ENCODE data around the gene TRIM14. TPM values are rescaled to one million over a fixed set of nuclear protein-coding genes. Genes with fewer than 3 reads are reported as not detected.

The TRIM14 gene
- total and polyA plus RNA-seq, 10 of the 15 experiments (the other 5 are each of a cell fraction or from before 2014, with no cell fraction given), result 8.6 to 53.3 (median 35.7) TPM

- TF ChIP-seq SKIL (IDR thresholded peaks at IDR 0.05; ENCODE audit: low read depth, poor library complexity, severe bottlenecking) (no peak), MTA3 (IDR thresholded peaks at IDR 0.05; ENCODE audit: borderline replicate concordance, low read length) (no peak)
- TF ChIP-seq, protein P1, sequence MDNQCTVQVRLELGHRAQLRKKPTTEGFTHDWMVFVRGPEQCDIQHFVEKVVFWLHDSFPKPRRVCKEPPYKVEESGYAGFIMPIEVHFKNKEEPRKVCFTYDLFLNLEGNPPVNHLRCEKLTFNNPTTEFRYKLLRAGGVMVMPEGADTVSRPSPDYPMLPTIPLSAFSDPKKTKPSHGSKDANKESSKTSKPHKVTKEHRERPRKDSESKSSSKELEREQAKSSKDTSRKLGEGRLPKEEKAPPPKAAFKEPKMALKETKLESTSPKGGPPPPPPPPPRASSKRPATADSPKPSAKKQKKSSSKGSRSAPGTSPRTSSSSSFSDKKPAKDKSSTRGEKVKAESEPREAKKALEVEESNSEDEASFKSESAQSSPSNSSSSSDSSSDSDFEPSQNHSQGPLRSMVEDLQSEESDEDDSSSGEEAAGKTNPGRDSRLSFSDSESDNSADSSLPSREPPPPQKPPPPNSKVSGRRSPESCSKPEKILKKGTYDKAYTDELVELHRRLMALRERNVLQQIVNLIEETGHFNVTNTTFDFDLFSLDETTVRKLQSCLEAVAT (IDR thresholded peaks at IDR 0.05), result no peak
Measured at GRCh38 chr9:98062161-98062560, 56.9 kb downstream of the TRIM14 start (continued).

DNA sequence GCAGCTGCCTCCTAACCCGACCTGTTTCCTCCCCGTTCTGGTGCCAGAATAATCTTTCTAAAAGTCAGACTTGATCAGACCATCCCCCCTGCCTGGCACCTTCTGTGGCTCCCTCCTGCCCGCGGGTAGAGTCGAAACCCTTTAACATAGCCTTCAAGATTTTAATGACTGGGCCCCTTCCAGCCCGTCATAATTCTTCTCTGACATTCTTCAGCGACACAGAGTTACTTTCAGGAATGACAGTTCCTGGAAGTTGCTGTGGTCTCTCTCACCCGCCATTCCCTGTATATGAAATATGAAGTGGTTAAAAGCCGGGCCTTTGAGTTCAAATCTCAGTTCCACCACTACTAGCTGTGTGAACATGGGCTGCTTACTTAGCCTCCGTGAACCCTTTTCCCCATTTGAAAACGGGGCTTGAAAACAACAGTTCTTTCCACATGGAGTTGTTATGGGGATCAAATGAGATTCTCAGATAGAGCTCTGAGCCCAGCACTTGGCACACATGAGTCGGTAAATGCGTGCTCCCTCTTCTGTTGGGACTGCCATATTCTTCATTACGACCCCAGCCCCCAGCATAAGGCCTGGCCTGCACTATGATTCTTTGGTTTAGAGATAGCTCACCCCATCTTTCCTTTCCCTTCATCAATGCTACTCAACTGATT lies 61.8 kb downstream of the TRIM14 start:
- peaks cover 7 to 8% of the 10 kb centered on the region in 2 experiments; a peak in 3 of 4 replicates for H3K36me3 ChIP-seq (ENCODE audit: control insufficient read depth in 2 of 2, insufficient read depth in 2 of 2, low read length in 1 of 2)
- peak overlapping the region; percentile 84 for H3K27ac ChIP-seq (ENCODE audit: control insufficient read depth, insufficient read depth)
- no peak for DNase-seq (ENCODE audit: low read depth, low spot score)
- H3K27me3 ChIP-seq (replicated peaks in 1 of 2; ENCODE audit: control insufficient read depth in 2 of 2, insufficient read depth in 2 of 2, low read length in 1 of 2), result no peaks in the 10 kb centered on the region
- BruUV-seq (replicated peaks), result TSS peak; percentile 72
- POLR2A ChIA-PET, result interaction anchor here (0.6 to 3.6 kb wide), 18 partner anchors 10 to 199 kb away, joined by 3 to 24 read pairs (median 8); partner anchors contain the start of genes ANP32B, TBC1D2, TRIM14 and TRMO
- H3K4me1 ChIP-seq (ENCODE audit: control insufficient read depth, insufficient read depth, low read length), result peaks cover 3% of the 10 kb centered on the region; the same call in 1 of the 2 replicates
- no peaks in the 10 kb centered on the region for H3K9me3 ChIP-seq (replicated peaks; ENCODE audit: control insufficient read depth, insufficient read depth, low read length)
- intact Hi-C loops (cut with micrococcal nuclease; ENCODE audit: unreplicated experiment) (no loop called here), in situ Hi-C loops (cut with MboI) (loop anchor here (25.0 kb wide), 1 partner anchor 730 kb away; the partner anchor contains the start of gene ANKS6)
- SMC1A ChIA-PET (ENCODE audit: uncharacterized antibody, unreplicated experiment), result interaction anchor here (0.7 to 3.5 kb wide), 15 partner anchors 9 to 200 kb away, joined by 3 to 27 read pairs (median 6); partner anchors contain the start of genes TBC1D2 and TRMO
- H3K9ac ChIP-seq (ENCODE audit: control insufficient read depth, insufficient read depth, low read length), result peak overlapping the region; percentile 82
- RAD21 ChIA-PET (ENCODE audit: unreplicated experiment), result interaction anchor here (0.6 to 2.0 kb wide), 18 partner anchors 12 to 199 kb away, joined by 3 to 9 read pairs (median 4); partner anchors contain the start of genes TBC1D2 and TRMO
- peak; percentile 5 for ATAC-seq
- FAIRE-seq, result no peak
- peak overlapping the region; percentile 62 for H2AFZ ChIP-seq (ENCODE audit: control insufficient read depth, low read depth, low read length)
- 2% methylated on average over 14 of the region's 14 CpGs for WGBS (ENCODE audit: insufficient coverage, insufficient replicate concordance, low lambda C conversion rate, missing lambda C conversion rate)
- CTCF ChIA-PET, result interaction anchor here (0.8 to 3.8 kb wide), 15 partner anchors 10 to 719 kb away, joined by 3 to 29 read pairs (median 4); partner anchors contain the start of gene TRMO
- H3K79me2 ChIP-seq (ENCODE audit: control insufficient read depth, insufficient read depth, low read length), result peaks cover 32% of the 10 kb centered on the region
- H3K4me3 ChIP-seq, result peak overlapping the region; percentile 77
- H4K20me1 ChIP-seq (ENCODE audit: control insufficient read depth, insufficient read depth), result no peaks in the 10 kb centered on the region
- H3K4me2 ChIP-seq (ENCODE audit: control insufficient read depth, insufficient read depth), result peak overlapping the region; percentile 80
- TF ChIP-seq HDAC2 (IDR thresholded peaks at IDR 0.05), result no peak
- peak; percentile 35 for TF ChIP-seq USF1 (IDR thresholded peaks at IDR 0.05; ENCODE audit: borderline replicate concordance, extremely low read length, insufficient read depth, low read depth, low read length)
- no peak for TF ChIP-seq MYB (IDR thresholded peaks at IDR 0.05; ENCODE audit: borderline replicate concordance, low read depth, low read length)
- TF ChIP-seq, protein P2, sequence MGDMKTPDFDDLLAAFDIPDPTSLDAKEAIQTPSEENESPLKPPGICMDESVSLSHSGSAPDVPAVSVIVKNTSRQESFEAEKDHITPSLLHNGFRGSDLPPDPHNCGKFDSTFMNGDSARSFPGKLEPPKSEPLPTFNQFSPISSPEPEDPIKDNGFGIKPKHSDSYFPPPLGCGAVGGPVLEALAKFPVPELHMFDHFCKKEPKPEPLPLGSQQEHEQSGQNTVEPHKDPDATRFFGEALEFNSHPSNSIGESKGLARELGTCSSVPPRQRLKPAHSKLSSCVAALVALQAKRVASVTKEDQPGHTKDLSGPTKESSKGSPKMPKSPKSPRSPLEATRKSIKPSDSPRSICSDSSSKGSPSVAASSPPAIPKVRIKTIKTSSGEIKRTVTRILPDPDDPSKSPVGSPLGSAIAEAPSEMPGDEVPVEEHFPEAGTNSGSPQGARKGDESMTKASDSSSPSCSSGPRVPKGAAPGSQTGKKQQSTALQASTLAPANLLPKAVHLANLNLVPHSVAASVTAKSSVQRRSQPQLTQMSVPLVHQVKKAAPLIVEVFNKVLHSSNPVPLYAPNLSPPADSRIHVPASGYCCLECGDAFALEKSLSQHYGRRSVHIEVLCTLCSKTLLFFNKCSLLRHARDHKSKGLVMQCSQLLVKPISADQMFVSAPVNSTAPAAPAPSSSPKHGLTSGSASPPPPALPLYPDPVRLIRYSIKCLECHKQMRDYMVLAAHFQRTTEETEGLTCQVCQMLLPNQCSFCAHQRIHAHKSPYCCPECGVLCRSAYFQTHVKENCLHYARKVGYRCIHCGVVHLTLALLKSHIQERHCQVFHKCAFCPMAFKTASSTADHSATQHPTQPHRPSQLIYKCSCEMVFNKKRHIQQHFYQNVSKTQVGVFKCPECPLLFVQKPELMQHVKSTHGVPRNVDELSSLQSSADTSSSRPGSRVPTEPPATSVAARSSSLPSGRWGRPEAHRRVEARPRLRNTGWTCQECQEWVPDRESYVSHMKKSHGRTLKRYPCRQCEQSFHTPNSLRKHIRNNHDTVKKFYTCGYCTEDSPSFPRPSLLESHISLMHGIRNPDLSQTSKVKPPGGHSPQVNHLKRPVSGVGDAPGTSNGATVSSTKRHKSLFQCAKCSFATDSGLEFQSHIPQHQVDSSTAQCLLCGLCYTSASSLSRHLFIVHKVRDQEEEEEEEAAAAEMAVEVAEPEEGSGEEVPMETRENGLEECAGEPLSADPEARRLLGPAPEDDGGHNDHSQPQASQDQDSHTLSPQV (IDR thresholded peaks at IDR 0.05), result no peak
- no peak for TF ChIP-seq BMI1 (IDR thresholded peaks at IDR 0.05; ENCODE audit: borderline replicate concordance)
- peak; percentile 29 for TF ChIP-seq SKIL (IDR thresholded peaks at IDR 0.05; ENCODE audit: low read depth, poor library complexity, severe bottlenecking)
